Activated CD4-positive, CD25-positive, alpha-beta regulatory T cell treated with anti-CD3 and anti-CD28 coated beads, Interleukin-2, amount 50 U/mL, for 24 hours (primary cell): Measurements from ENCODE around the gene MORN4.
A peak's percentile ranks its signal among the peaks of the same experiment; 100 is the strongest.
"Not testable (repeated sequence)": the region's sequence is repeated elsewhere in the genome, so short reads cannot be mapped to it uniquely, and the experiment has no call there.

Experiments used
- ATAC-seq, 2 donors: fragments of 150-1000 bp; cut with Tn5 transposase; one replicate each; pipeline ENCODE4 v1.10.0; 2021; ENCODE audit warnings: mild to moderate bottlenecking in 1 of 2, moderate library complexity in 1 of 2

Gene MORN4

DNA sequence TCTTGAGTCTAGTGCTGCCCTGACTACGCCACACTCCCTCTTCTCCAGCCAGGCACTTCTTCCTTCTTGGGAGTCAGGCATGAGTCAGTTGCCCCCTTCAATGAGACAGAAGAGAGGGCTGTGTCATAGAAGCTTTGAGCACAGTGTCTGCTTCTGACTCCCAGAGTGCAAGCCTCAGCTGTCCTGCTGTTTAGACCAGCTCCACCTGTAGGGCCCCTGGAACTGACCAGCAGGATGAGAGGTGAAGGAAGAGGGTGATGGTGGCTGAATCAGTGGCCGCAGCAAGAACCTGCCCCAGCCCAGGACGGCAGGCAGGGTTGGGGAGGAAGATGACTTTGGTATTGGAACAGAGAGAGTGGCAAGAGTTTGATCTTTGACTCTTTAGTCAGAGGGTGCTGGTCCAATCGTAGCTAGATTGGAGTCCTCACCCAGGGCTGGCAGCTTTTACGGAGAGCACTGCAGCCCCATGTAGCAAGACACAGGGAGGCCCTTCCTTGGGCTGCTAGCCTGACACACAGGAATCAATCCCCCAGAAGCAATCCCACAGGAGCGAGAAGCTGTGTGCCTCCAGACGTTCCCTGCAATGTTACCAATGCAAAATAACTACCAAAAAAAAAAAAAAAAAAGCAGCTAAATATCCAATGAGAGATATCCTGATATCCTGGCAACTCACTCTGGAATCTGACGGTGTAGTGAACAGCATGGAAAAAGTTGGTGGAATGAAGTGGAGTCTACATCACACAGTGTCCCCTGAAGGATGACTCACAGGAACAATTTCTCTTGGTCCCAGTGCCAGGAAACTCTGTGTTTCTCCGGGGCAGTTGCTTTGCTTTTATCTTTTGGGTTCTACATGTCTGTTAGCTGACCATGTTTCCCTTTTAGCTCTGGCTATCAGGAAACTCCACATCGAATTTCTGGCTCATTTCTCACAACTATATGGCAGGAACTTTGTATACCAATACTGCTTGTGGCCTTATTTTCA lies 36.9 kb downstream of the MORN4 start:
- ATAC-seq = no peak

DNA sequence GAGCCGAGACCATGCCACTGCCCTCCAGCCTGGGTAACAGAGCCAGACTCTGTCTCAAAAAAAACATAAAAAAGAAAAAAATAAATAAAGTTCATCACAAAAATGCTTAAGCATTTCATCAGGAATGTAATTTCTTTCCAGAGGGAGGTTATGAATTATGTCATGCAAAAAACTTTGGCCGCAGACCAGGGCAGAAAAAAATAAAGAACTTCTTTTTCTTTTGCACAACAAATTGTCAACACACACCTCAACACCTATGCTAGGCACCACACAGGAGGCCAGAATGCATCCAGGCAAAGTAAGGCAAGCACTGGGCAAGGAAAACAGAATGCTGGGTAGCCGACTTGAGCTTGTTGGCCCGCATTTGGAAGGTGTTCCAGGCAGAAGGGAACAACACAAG lies 39.9 kb downstream of the MORN4 start:
- ATAC-seq = no peak

DNA sequence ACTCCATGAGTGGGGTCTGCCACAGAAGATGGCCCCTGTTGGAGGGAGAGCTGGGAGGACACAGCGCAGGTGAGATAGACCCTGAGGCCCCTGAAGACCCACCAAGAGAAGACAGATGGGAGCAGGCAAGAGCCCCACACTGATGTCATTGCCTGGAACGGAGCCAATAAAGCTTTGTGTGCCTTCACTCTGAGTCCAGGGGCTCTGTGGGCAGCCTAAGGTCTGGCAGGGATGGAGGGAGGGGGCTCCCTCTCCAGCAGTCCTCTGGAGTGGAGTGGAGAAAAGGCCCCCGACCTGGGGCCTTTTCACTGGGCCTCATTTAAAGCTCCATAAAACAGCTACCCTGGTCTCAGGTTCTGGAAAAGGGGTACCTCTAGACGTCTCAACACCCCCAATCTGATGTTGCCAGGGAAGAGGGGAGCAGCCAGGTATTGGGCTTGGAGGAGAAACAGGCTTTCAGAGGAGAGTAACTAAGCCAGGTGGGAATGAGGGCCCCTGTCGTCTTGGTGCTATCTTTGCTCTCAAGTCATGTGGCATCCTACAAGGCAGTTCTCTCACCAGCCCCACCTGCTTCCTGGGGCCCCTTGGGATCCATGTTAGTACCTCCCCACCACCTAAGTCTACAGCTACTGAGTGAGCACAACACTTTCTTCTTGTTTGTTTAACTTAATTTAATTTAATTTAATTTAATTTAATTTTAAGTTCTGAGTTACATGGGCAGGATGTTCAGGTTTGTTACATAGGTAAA lies 42.4 kb downstream of the MORN4 start:
- ATAC-seq = no peak

DNA sequence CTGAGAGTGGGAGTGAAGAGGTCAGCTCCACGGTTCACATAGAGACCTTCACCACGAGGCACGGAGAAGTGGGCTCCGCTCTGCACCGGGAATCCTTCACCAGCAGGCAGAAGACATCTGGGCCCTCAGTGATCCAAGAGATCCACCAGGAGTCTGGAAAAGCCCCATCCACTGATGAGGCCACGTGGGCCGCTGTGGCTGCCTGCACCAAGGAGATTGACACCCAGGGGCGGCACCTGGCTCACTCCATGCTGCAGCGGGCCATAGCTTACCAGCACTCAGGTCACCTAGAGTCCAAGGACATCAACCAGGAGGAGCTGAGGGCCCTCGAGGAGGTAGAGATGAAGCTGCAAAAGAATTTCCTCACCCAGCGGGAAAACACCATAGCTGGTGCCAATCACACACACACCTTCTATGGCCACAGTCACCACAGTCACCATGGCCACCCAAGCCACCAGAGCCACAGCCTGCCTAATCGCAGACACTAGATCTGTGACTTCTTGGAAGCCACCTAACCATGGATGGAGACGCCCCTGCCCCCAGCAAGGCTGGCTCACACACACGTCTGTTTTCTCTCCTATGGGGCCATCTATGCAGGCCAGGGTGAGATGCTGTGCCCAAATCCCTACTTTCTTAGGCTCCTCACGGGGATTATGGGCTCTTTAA lies 43.1 kb downstream of the MORN4 start:
- peak in 1 of 2 donors; percentile 33 for ATAC-seq

DNA sequence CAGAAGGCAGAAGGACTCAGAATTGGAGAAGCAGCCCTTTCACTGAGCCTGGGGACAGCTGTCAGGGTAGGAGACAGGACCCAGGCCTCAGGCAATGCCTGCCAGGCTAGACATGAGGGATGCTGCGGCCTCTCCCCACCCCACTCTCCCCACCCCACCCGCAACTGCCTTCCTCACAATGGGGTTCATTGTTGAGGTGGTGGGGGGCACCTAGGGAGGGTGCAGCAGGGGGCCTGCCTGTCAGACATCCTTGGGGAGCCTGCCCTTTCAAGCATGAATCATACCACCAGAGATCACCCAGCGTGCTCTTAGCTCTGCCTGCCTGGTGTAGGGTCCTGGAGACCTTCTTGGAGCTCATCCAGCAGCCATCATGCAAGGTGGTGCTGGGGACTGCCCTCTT lies 43.8 kb downstream of the MORN4 start, which contains the start of gene C10orf62:
Gene C10orf62 (plus strand): TSS at position 243 of the 400 bp plus-strand sequence. CDS start 177 bp downstream, outside the sequence.
- no peak for ATAC-seq

DNA sequence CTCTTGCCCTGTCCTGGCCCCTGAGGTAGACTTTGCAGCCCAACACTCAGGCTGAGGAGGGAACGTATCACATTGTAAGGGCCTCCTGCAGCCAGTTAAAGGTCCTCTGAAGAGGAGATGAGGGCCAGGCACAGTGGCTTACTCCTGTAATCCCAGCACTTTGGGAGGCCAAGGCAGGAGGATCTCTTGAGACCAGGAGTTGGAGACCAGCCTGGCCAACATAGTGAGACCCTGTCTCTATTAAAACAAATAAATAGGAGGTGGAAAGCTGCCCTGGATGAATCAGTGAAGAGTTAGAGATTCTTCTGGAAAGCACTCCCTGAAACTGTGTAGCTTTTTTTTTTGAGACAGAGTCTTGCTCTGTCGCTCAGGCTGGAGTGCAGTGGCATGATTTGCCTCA lies 46.1 kb downstream of the MORN4 start:
- no peak for ATAC-seq

DNA sequence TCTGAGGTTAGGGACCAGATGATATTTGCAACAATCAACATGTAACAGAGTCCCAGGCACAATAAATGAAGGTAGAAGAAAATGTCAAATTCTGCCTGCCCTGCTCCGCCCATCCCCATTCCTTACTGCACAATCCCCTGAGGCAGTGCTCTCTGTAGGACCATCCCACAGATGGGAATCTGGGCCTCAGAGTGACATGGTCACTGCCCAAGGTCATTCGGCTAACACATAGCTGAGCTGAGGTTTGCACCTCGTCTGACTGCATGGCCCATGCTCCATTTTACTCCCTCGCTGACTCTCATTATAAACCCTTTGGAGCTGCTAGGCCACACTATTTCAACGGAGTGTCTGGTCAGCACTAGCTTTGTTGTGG lies 47.9 kb downstream of the MORN4 start:
- ATAC-seq = no peak

DNA sequence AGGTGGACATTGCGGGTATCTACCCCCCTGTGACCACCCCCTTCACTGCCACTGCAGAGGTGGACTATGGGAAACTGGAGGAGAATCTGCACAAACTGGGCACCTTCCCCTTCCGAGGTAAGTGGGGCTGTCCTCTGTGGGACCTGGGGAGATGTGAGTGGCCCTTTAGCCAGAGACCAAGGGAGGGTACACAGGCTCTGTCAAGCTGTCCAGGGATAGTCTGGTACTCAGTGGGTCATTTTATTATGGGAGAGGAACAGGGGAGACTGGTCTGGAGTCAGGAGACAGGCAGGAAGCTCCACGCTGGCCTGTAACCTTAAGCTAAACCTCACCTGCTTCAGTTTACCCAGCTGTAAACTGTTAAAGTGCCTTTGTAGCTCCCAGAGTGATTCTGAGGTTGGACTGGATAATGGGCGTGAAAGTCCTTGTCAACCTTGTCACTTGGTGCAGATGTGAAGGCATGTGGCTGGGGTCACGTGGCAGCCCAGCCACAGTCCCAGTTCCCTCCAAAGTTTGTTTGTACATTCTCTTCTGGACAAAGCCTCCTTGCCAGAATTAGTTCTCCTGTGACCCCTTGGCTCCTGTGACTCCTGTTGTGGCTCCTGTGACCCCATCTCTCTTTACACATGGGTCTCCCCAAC lies 48.4 kb downstream of the MORN4 start:
- no peak for ATAC-seq

DNA sequence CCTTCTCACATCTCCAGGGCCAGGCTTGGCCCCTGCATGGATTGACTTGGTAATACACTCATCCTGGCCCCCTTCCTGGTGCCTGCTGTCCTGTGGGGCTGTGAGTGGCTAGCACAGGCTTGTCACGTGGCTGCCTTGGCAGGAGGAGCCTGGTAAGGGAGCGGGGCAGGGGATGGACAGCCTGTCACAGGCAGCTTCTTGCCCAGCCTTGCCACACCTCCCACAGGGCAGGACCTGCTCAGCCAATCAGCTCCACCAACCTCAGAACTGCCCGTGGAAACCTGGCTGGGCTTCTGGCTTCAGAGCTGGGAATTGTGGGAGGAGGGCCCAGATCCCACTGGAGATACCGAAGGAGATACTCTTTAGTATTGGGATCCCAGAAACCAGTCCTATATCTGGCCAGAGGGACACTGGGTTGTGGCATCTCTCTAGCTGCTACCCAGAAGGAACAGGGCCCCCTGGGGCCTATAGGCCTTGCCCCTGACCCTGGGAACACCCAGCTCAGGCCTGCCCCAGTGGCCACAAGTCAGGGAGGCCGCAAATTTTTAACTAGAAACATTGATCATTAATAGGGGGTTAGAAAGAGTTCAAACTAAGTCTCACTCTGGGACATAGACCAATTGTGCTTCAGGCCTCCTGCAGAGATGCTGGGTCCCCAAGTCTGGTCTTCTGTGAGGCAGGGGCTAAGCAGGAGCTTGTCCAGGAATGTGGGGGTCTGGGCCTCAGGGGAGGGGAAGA lies 49.1 kb downstream of the MORN4 start, which contains the start of gene HOGA1:
Gene HOGA1 (plus strand): TSS at position 330 of the 738 bp plus-strand sequence. CDS start 315 bp downstream, at position 645.
- ATAC-seq = no peak

DNA sequence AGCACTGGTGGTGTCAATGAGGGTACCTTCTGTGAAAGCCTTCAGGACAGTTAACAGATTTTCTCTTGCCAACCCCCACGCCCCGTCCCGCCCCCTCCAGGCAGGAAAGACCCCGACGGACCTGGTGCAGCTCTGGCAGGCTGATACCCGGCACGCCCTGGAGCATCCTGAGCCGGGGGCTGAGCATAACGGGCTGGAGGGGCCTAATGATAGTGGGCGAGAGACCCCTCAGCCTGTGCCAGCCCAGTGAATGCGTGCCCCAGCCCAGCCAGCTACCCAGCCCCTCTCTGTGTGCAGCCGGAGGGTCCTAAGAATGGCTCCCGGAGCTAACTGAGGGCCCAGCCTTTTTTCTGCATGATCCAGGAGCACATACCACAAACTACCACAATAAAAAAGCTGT lies 49.8 kb downstream of the MORN4 start:
- no peak for ATAC-seq

DNA sequence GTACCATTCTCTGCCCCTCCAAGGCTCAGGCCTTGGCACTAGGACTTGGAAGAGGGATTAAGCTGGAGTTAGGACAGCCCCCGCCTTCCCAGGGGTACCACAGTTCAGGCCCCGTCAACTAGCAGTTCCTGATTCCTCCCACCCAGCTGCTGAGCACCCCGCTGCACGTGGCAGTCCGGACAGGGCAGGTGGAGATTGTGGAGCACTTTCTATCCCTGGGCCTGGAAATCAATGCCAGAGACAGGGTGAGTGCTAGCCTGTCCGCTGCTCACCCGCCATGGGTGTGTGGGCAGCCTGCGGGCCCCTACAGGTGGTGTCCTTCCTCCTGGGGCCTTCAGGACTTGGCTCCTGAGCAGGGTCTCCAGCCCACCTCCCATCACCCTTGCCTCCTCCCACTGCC lies 51.1 kb downstream of the MORN4 start:
- no peak for ATAC-seq

DNA sequence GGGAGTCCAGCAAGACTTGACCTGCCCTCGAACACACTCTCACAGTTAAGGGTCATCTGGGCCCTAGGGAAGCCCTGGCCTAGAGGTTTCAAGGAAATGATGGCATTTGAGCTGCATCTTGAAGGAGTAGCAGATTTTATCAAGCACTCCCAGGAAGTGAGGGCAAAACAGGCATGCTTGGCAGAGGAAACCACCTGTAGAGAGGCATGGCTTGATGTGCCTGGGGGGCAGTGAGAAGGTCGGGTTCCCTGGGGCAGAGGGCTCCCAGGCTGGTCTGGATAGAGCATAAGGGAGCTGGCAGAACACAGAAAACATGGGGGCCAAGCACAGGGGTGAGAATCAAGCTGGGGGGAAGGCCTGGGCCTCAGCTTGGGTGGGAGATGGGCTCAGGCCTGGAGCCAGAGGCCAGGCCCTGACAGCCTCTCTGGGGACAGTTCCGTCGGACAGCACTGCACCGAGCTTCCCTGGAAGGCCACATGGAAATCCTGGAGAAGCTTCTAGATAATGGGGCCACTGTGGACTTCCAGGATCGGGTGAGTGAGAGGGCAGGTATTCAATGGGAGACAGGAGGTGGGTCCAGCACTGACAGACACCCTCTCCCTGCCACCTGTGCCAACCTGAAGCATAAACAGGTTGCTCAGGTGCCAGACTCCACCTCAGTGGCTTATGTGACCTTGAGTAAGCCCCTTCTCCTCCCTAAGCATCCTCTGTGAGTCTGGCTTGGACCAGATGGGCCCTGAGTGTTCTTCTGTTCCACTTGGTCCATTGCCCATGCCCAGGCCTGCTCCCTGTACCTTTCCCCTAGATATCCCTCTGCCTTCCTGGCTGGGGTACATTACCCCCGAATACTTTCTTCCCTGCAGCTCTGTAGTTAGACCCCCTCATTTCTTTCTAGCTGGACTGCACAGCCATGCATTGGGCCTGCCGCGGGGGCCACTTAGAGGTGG lies 52.6 kb downstream of the MORN4 start:
- no peak for ATAC-seq

DNA sequence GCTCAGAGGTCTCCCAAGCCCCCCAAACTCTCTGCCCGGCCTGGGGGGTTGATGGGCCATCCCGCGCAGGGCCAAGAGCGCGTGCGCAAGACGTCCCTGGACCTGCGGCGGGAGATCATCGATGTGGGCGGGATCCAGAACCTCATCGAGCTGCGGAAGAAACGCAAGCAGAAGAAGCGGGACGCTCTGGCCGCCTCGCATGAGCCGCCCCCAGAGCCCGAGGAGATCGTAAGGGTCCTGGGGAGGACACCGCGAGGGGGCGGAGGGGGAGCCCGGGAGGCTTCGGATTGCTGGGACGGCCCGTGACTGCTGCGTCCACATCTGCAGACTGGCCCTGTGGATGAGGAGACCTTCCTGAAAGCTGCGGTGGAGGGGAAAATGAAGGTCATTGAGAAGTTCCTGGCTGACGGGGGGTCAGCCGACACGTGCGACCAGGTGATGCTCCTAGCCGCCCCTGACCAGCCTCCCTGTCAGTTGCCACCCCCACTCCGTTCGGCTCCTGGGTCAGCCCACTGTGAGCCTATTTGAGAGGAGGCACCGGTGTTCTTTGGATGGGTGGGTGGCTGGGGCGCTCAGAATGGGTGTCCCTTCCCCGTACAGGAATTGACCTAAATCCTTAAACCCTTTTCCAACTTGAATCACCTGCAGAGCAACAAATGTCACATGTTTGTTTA lies 55.0 kb downstream of the MORN4 start:
- ATAC-seq = no peak

DNA sequence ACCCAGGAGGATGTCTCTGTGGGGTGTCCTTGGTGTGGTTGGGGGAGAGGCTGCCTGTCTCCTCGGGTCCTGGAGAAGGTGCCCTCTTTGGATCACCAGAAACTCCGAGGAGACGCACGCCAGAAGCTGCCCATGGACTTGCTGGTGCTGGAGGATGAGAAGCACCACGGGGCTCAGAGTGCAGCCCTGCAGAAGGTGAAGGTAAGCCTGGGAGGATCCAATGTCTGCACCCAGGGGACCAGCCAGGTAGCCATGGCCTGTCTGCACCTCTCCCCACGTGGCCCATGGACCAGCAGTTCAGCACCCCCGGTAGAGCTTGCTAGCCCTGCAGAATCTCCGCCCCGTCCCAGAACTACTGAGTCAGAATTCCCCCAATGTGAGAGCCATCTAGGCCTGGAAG lies 55.6 kb downstream of the MORN4 start:
- no peak for ATAC-seq

DNA sequence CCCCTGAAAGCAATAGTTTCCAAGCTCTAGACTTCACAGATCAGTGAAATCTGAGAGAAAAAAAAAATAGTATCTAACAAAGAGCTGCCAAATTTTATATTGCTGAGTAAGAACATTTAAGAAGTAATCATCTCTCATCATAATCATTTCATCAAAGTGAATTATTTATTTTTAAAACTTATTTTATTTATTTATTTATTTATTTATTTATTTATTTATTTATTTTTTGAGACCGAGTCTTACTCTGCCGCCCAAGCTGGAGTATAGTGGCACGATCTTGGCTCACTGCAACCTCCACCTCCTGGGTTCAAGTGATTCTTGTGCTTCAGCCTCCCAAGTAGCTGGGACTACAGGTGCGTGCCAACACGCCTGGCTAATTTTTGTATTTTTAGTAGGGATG lies 56.8 kb downstream of the MORN4 start:
- not testable (repeated sequence) for ATAC-seq

DNA sequence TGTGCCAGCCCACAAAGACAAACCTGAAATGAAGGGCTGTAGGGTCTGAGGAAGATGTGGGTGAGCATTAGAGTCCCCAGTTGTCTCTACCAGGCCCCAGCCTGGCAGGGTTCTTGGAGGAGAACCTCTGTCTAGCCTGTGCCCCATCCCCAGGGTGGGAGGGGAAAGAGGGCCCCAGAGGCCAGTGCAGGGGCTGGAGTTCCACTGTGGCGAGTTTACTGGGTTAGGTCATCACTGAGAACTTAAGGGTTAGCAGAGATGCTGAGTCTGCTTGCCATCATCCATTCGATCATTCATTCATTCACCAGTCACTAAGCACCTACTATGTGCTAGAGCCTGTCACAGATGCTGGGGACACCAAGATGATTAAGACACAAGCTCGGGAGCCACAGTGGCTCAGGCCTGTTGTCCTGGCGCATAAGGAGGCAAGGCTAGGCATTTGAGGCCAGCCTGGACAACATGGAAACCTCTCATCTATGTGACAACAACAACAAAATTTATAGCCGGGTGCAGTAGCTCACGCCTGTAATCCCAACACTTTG lies 58.1 kb downstream of the MORN4 start:
- no peak for ATAC-seq

DNA sequence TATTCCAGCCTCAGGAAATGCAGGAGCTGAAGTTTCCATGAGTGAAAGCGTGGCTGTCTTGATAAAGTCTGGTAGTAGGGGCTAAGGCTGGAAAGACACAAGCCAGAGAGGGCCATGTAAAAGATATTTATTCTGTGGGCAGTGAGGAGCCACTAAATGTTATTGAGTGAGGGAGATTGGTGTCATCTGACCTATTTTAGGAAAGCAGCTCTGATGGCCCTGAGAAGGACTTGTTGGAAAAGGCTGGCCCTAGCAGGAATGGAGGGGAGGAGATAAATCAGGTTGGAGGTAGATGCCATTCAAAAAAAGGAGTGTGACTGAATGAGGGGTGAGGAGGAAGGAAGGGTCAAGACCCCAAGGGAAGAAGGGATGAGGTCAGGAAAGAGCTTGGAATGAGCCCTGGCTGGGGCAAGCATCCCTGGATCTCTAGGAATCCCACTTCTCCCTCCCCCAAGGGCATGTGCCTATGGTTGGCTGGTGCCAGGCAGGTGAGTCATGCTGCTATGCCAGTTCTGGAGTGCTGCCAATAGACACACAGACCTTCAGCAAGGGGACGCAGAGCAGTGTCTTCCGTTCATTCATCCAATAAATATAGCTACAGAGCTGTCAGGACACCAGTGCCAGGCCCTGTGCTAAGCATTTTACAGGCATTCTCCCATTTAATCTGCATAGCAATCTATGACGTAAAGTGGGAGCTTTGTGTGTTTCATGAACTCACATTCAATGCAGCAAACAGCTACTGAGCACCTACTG lies 58.8 kb downstream of the MORN4 start:
- no peak for ATAC-seq

DNA sequence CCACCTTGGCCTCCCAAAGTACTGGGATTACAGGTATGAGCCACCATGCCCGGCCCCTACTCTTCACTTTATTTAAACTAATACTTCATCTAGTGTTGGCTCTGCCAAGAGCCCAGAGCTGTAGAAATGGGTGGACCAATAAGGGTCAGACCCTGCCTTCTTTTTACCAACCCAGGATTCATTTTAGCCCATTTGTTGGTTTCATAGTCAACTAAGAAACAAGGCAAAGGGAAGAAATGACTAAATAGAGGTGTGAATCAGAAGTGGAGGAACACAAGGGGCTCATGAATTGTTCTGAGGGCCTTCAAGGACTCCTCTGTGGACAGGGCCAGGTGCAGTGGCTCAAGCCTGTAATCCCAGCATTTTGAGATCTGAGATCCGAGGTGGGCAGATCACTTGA lies 59.6 kb downstream of the MORN4 start:
- ATAC-seq = no peak

DNA sequence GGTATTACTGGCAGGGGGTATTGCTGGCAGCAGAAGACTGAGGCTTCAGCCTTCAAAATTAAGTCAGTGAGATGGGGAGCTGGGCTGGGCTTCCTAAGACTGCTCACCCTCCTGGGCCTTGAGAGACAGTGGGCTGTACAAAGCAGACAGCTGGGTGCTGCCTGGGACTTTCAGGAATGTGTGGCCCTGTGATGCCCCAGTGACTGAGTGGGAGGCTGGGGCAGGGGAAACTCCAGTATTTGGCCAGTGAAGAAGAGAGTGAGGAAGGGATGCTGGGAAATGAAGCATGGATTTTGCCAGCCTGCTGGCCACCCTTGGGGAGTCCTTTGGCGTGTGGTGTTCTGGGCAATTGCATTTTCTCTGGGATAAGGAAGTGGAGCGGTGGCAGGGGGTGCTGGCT lies 60.3 kb downstream of the MORN4 start:
- ATAC-seq = no peak
